Measurements from ENCODE around the gene MDGA2. TPM values are rescaled to one million over a fixed set of nuclear protein-coding genes. Genes with fewer than 3 reads are reported as not detected.

Gene MDGA2
- total RNA-seq, 2 experiments from 2014 or later = not detected

DNA sequence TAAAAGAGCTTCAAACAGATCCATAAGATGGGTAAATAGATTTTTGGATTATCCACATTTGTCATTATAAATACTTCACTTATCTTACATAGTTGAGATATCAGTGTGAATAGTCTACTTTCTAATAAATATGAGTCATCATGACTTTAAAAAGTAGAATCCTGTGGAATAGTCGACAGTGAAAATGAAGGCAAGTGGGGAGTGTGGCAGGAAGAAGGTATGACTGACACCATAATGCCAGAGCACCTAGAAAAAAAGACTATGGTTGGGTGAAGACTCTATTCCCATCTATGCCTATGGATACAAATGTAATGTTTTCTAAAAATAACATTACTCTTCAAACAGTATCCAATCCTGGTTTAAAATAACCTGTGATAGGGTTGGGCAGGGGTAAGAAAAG, 117.5 kb downstream of the MDGA2 start:
- H3K36me3 Mint-ChIP-seq = no peaks in the 10 kb centered on the region
- no peaks in the 10 kb centered on the region for H3K27me3 Mint-ChIP-seq
- H3K9me3 Mint-ChIP-seq = peaks cover 3% of the 10 kb centered on the region
- no peaks in the 10 kb centered on the region for H3K4me1 Mint-ChIP-seq
- no peak overlapping the region for H3K27ac Mint-ChIP-seq
- no peak overlapping the region for H3K4me3 Mint-ChIP-seq
- no peak for DNase-seq

GRCh38 chr14:47555333-47555732, 120.1 kb downstream of the MDGA2 start:
- Mint-ChIP-seq H3K4me1 (no peaks in the 10 kb centered on the region), H3K4me3 (no peak overlapping the region), H3K36me3 (no peaks in the 10 kb centered on the region), H3K27me3 (no peaks in the 10 kb centered on the region), H3K9me3 (no peaks in the 10 kb centered on the region), H3K27ac (no peak overlapping the region)
- DNase-seq = no peak

GRCh38 chr14:47549886-47550285, 125.5 kb downstream of the MDGA2 start:
- Mint-ChIP-seq H3K27me3 (no peaks in the 10 kb centered on the region), H3K36me3 (no peaks in the 10 kb centered on the region), H3K4me3 (no peak overlapping the region), H3K9me3 (peaks cover 1% of the 10 kb centered on the region), H3K27ac (no peak overlapping the region), H3K4me1 (no peaks in the 10 kb centered on the region)
- no peak for DNase-seq

DNA sequence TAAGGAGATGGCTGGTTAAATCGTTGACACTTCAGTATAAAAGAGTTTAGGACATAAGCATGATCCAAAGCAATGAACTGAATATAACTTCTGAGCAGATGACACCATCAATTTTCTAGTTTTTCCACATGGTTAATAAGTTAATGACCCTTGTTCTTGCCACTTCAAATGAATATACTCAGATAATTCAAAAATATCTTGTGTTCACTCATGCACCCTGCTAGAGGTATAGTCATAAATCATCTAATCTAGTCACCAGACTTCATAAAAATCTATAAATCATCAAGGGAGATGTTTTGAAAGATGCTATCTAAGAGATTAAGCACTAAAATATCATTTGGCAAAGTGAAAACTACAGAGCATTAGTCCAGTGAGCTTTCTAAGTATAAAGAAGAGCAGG, 131.9 kb downstream of the MDGA2 start:
- Mint-ChIP-seq H3K36me3 (no peaks in the 10 kb centered on the region), H3K27ac (no peak overlapping the region), H3K27me3 (no peaks in the 10 kb centered on the region), H3K4me1 (no peaks in the 10 kb centered on the region), H3K9me3 (no peaks in the 10 kb centered on the region), H3K4me3 (no peak overlapping the region)
- no peak for DNase-seq

DNA sequence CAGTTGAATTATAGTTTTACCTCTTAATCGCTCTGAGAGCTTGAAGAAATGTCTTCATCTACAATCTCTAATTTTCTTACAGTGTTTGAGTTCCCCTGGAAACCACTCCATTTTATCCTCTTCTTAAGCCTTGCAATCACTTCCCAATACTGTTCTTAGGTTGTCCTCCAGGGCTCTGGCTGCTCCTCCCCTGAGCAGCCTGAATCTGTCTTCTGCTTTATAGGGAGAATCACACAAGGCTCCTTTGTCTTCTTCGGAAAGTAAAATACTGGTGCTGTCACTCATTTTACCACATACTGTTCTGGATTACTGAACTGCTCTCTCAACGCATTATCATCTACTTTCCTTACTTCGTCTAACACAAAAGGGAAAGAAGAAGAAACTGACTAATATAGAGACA, 133.7 kb downstream of the MDGA2 start:
- no peaks in the 10 kb centered on the region for H3K36me3 Mint-ChIP-seq

GRCh38 chr14:47539031-47539461, 136.4 kb downstream of the MDGA2 start:
- no peak for DNase-seq

More for the DNA sequence above, 133.7 kb downstream of the MDGA2 start:
- Mint-ChIP-seq H3K9me3 (no peaks in the 10 kb centered on the region), H3K27me3 (no peaks in the 10 kb centered on the region), H3K27ac (no peak overlapping the region), H3K4me3 (no peak overlapping the region), H3K4me1 (no peaks in the 10 kb centered on the region)
- no peak for DNase-seq

DNA sequence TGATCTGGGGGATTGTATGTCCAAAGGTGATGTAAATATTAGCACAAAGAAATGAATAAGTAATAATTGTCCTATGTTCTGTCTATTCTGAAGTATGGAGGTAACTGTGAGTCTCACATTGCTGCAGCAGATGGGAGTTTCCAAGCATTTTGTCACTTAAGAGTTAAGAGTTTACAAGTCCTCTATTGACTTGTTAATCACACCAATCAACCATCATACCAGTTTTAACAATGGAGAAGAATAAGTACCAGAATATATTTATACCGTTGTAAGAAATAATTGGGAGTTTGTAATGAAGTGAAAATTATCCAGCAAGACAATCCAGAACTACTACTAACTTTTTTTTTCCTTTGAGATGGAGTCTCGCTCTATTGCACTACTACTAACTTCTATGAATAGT, 139.1 kb downstream of the MDGA2 start:
- Mint-ChIP-seq H3K4me1 (no peaks in the 10 kb centered on the region), H3K9me3 (peaks cover 1% of the 10 kb centered on the region), H3K36me3 (no peaks in the 10 kb centered on the region), H3K27me3 (no peaks in the 10 kb centered on the region), H3K27ac (no peak overlapping the region), H3K4me3 (no peak overlapping the region)
- DNase-seq = no peak

More at GRCh38 chr14:47539031-47539461, 136.4 kb downstream of the MDGA2 start:
- no peaks in the 10 kb centered on the region for H3K9me3 Mint-ChIP-seq
- H3K27ac Mint-ChIP-seq = no peak overlapping the region
- H3K27me3 Mint-ChIP-seq = no peaks in the 10 kb centered on the region
- no peak overlapping the region for H3K4me3 Mint-ChIP-seq
- H3K4me1 Mint-ChIP-seq = no peaks in the 10 kb centered on the region
- no peaks in the 10 kb centered on the region for H3K36me3 Mint-ChIP-seq

GRCh38 chr14:47526591-47527244, 148.7 kb downstream of the MDGA2 start:
- Mint-ChIP-seq H3K36me3 (no peaks in the 10 kb centered on the region), H3K4me3 (no peak overlapping the region), H3K9me3 (peaks cover 3% of the 10 kb centered on the region), H3K27ac (no peak overlapping the region), H3K27me3 (no peaks in the 10 kb centered on the region), H3K4me1 (no peaks in the 10 kb centered on the region)
- no peak for DNase-seq

- Mint-ChIP-seq H3K4me1 (no peaks in the 10 kb centered on the region), H3K36me3 (no peaks in the 10 kb centered on the region), H3K27me3 (no peaks in the 10 kb centered on the region), H3K9me3 (peaks cover 1% of the 10 kb centered on the region), H3K4me3 (no peak overlapping the region), H3K27ac (no peak overlapping the region)
- DNase-seq = no peak
Observed at GRCh38 chr14:47524524-47524923, 150.9 kb downstream of the MDGA2 start.

DNA sequence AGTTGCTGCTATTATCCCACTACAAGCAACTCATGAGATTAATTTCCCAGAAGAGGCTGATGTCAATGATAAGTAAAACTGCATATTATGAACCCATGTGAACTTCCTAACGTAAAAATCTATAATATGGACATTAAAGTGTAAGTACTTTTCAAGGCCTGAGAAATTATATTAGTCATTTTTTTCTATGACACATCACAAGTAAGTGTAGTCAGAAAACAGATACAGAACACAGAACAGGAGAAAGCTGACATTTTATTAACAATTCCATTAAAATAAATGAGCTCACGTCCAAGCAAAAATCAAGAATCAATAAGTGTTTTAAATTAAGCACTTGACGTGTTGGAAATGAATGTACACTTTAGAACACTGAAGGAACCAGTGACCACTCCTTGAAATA, 155.0 kb downstream of the MDGA2 start:
- H3K27ac Mint-ChIP-seq = no peak overlapping the region
- H3K9me3 Mint-ChIP-seq = peaks cover 1% of the 10 kb centered on the region
- no peak for DNase-seq
- H3K27me3 Mint-ChIP-seq = no peaks in the 10 kb centered on the region
- no peak overlapping the region for H3K4me3 Mint-ChIP-seq
- H3K4me1 Mint-ChIP-seq = no peaks in the 10 kb centered on the region
- H3K36me3 Mint-ChIP-seq = no peaks in the 10 kb centered on the region

DNA sequence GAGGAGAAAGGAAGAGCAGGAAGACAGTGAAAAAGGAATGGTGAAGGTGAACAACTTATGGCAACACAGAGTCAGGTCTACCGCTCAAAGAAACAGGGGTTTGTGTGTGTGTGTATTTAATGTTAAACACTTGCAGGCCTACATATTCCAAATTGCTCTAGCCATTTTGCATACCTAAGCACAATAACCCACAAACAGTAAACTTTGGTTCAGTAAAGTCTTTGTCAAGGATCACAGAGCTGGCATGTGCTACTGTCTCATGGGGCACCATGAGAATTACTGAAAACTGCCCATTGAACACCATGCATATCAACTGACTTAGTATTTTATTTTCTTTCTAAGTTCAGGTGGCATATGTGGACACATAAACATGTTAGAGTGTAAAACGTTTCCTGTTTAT, 163.6 kb downstream of the MDGA2 start:
- Mint-ChIP-seq H3K4me1 (no peaks in the 10 kb centered on the region), H3K36me3 (no peaks in the 10 kb centered on the region), H3K27ac (no peak overlapping the region), H3K9me3 (no peaks in the 10 kb centered on the region), H3K4me3 (no peak overlapping the region), H3K27me3 (no peaks in the 10 kb centered on the region)
- DNase-seq = no peak

DNA sequence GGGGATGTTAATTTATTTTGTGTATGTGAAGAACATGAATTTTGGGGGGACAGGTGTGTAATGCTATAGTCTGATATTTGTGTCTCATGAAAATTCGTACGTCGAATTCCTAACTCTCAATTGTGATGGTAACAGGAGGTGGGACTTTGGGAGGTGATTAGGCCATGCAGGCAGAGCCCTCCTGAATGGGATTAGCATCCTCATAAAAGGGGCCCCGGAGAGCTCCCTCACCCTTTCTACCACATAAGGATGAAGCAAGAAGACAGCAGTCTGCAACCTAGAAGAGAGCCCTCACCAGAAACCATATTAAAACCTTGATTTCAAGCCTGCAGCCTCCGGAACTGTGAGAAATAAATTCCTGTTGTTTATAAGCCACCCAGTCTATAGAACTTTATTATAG, 165.4 kb downstream of the MDGA2 start:
- Mint-ChIP-seq H3K9me3 (no peaks in the 10 kb centered on the region), H3K27ac (no peak overlapping the region), H3K36me3 (no peaks in the 10 kb centered on the region), H3K27me3 (no peaks in the 10 kb centered on the region), H3K4me1 (no peaks in the 10 kb centered on the region), H3K4me3 (no peak overlapping the region)
- no peak for DNase-seq

DNA sequence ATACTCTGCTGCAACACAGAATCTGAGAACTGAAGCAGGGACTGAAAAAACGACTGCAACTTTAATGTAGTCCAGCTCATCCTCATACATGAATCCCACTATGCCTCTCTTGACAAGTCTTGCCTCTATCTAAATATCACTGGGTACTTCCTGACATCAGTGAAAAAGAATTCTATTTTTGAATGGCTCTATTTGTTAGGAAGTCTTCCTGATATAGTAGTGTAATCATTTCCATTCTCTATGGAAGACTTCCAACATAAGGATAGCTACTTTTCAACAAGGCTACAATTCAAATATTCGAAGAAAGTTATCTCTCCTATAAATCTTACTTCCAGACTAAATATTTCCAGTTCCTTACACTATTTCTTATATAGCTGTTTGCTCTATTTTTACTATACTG, 167.5 kb downstream of the MDGA2 start:
- no peaks in the 10 kb centered on the region for H3K36me3 Mint-ChIP-seq
- no peak for DNase-seq
- H3K27me3 Mint-ChIP-seq = no peaks in the 10 kb centered on the region
- H3K9me3 Mint-ChIP-seq = no peaks in the 10 kb centered on the region
- no peaks in the 10 kb centered on the region for H3K4me1 Mint-ChIP-seq
- H3K4me3 Mint-ChIP-seq = no peak overlapping the region
- H3K27ac Mint-ChIP-seq = no peak overlapping the region

DNA sequence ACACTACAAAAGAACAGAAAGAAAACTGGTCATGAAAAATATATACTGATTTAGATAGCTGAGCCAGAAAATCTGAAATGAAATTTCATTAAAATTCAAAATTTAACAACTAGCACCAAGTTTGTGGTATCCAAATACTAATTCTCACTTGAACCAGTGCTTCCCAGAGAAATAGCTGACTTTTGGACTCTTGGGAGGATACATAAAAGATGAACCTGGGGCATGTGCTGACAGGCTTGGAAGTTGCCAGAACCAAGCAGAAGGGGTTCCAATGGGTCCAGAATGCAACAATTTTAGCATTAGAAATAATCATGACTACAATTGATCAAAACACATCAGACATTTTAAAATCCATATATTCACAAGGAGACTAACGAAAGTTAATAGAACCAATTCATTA, 175.0 kb downstream of the MDGA2 start:
- no peaks in the 10 kb centered on the region for H3K36me3 Mint-ChIP-seq
- no peak overlapping the region for H3K27ac Mint-ChIP-seq
- no peak overlapping the region for H3K4me3 Mint-ChIP-seq
- no peaks in the 10 kb centered on the region for H3K4me1 Mint-ChIP-seq
- peaks cover 2% of the 10 kb centered on the region for H3K9me3 Mint-ChIP-seq
- DNase-seq = no peak
- H3K27me3 Mint-ChIP-seq = no peaks in the 10 kb centered on the region

DNA sequence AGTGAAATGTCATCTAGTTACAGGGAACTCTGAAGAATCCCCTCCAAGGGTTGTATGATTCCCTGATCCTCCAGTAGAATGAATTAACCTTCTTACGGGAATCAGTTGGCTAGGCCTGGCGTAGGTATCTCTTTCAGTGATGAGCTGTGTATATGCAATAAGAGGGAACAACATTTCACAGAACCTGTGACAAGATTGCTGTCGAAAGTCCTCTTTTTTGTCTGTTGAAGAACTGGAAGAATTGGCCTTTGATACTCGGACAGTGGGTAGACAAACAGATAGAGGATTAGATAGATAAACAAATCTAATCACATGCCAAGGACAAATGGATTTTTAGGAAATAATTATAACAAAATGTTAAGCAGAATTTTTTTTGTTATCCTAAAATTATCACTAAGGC, 184.6 kb downstream of the MDGA2 start:
- H3K9me3 Mint-ChIP-seq = peaks cover 4% of the 10 kb centered on the region
- no peaks in the 10 kb centered on the region for H3K4me1 Mint-ChIP-seq
- no peak overlapping the region for H3K4me3 Mint-ChIP-seq
- DNase-seq = no peak
- no peak overlapping the region for H3K27ac Mint-ChIP-seq
- H3K36me3 Mint-ChIP-seq = no peaks in the 10 kb centered on the region
- no peaks in the 10 kb centered on the region for H3K27me3 Mint-ChIP-seq

- H3K9me3 Mint-ChIP-seq = peaks cover 4% of the 10 kb centered on the region
- no peaks in the 10 kb centered on the region for H3K27me3 Mint-ChIP-seq
- no peak overlapping the region for H3K4me3 Mint-ChIP-seq
- no peaks in the 10 kb centered on the region for H3K36me3 Mint-ChIP-seq
- no peak overlapping the region for H3K27ac Mint-ChIP-seq
- no peaks in the 10 kb centered on the region for H3K4me1 Mint-ChIP-seq
- DNase-seq = no peak
Observed at GRCh38 chr14:47490353-47490752, 185.1 kb downstream of the MDGA2 start.
